NCI-H1417 (cell line): ENCODE data around the gene KRCC1.

ENCODE experiments used
- DNase-seq, 3 experiments: peaks; one replicate each; lab custom pipeline; 2025; lab: John Stamatoyannopoulos, UW

Gene KRCC1

DNA sequence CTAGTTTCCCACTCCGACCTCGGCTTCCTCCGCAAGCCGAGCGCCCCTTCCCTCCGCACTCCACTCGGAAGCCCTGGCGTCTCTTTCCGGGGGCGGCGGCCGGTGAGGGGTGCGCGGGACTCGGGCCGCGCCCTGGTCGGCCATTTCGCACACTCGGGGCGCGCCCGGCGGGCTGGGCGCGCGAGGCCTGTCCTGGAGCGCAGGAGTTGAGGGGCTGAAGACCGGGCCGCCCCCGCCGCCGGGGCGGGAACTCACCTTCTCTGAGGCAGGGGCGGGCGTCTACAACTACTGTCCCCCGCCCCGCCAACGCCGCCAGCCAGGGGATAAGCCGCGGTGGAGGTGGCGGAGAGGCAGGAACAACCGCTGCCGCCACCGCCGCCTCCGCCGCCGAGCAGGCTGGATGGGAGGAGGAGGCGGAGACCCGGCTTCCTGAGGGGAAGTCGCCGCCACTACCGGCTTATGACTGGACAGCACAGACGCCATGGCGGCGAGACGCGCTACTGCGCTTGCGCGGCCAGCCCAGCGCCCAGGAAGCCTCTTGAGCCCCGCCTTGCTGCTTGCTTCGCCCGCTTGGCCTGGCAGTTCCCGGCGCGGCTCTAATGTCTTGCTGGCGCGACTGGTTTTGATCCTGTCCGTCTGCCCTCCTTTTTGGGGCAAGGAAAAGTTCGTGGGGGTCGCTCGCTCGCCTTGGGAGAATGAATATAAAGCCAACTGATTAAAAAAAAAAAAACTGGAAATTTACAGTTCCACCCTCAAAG lies at the start of gene KRCC1:
KRCC1 (minus strand) TSS at position 413 of the 758 bp plus-strand sequence. CDS start 27,220 bp downstream, outside the sequence.
- DNase-seq: peak; percentile 85 to 93 (median 92)

DNA sequence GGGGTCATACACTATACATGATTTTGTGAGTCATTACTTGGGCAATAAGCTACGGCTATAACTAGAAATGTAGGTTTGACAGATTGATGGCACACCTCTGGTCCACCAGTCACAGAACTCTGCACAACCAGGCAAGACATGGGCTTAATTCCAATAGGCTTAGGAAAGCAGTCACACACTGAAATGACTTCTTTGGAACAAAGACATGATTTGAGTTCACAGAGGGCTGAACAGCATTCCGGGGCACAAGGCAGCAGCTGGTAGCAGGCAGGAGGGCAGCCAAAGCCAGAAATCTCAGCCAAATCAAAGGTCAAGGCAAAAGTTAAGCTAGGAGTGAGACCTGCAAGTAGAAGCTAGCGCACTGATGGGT lies 44.9 kb upstream of the KRCC1 start:
- no peak for DNase-seq

DNA sequence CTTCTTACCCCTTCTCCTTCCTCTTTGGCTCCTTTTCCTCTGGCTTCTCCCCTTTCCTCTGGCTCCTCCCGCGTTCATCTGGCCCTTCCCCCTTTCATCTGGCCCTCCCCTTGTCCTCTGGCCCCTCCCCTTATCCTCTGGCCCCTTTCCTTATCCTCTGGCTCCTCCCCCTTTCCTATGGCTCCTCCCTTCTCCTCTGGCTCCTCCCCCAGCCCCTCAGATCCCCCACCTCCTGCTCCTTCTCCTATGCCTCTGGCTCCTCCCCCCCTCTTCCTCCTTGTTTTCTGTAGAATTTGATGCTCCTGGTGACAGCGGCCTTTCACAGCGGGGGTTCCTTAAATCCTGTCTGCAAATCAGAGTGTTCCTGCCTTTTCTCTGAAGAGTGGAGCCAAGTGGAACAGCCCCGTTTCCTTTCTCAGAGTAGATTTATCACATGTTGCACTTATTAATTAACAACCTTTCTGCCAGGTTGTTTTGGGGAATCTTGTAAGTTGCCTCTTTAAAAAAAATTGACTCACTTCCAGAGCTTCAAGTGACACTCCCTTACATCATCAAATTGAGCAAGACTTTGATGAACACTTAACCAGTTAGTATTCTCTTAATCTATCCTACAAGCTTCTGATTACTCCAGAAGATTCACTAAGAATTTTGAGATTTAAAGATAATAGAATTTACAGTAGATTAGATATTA lies 44.4 kb upstream of the KRCC1 start:
- peak in 2 of 3 experiments; percentile 3 to 5 for DNase-seq

DNA sequence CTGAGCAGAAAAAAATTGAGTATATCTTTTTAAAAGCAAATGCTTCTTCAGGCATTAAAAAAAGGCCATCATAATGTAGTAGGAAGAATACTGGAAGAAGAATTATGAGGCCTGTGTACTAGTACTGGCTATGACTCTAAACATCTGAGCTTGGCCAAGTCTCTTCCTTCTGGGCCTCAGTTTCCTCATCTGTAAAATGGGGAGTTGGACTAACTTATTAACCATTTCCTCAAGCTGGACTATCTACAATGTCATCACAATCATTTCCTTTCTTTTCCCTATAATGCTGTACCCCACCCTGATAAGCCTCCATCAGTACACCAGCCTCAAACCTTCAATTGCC lies 42.9 kb upstream of the KRCC1 start:
- DNase-seq: no peak

DNA sequence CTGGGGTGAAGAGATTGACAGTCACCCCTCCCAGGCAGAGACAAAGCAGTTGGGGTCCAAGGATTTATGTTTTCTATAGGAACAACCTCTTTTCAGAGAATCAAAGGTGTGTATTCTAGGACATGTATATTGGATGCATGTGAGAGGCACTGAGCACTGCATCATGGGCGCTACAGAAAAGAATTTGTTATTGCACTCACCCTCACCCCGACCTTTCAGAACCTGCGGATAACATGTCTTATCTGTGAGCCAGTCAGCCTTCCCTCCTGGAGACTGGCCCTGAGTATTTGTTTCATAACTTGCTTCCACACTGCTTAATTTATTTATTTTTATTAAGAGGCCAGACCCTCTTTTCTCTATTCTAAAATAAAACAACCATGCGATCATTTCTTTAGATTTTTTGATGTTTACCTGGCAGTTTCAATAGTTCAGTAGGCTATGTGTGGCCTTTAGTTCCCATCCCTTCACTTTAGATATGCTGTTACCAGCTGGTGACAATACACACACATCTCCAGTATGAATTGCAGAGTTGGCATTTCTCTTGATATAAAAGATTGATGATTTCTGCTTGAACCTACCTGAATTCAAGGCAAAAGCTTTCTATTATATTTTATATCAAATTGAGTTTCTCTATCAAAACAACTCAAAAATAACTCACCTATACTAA lies 42.4 kb upstream of the KRCC1 start:
- DNase-seq: no peak

DNA sequence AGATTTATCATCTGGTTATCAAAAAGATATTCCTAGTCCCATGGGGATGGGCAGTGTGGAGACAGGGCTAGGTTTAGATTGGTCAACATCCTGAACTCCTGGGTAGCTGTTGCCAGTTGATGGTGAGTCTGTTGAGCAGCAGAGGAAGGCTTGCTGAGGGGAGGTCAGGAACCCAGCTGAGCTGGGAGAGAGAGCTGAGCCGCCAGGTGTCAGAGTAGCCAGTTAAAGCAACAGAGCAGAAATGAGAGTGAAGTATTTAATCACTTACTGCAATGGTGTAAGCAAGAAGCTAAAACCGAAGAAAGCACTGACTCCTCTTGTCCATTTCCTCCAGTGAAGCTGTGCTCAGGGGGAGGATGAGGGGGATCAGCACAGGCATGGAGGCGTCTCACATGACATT lies 41.6 kb upstream of the KRCC1 start:
- DNase-seq: no peak

DNA sequence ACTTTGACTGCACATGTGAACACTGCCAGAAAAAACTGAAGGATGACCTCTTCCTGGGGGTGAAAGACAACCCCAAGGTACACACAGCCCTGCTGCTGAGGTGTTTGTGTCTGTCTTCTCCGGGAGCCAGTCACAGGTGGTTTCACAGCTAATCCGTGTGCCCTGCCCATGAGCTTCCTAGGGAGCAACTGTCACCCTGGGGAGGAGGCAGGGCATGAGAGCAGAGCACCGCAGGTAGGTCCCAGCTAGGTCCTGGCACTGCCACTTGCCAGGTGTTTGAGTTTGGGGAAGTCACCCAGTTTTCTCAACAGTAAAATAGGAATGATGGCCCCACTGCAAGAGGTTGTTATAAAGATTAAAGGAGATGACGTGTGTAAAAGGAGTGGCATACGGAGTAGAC lies 41.1 kb upstream of the KRCC1 start:
- DNase-seq: no peak

DNA sequence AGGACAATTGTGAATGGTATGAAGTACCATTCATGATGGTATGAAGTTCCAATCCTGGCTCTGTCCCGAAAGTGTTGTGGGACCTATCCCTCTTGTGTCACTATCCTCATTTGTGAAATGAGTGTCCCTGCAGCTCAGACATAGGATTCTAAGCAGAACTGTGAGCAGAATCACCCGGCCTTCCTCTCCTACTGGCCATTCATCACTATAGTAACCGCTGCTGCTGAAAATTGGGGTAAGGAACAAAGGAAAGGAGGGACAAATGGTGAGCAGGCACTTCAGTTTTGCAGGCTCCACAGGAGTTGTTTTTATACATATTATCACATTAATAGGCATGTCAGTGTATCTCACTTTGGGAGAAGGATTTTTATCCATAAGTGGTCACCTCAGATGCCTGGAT lies 39.4 kb upstream of the KRCC1 start:
- DNase-seq: peak in 2 of 3 experiments; percentile 11 to 77

DNA sequence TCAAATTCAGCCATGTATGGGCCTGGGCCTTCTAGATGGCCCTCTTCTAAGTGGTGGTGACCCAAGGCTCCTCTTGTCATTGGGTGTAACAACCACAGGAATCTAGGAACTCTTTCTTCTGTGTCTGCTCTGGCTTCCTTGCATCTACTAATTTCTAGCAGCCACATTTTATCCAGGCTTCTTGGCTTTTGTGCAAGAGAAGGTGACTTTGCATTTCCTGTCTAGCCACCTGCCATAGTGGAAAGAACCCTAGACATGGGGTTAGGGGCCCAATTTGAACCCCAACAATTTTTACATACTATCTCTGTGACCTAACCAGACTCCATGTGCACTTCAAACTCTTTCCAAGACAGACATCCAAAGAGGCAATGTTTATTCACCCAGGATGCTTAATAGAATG lies 37.2 kb upstream of the KRCC1 start:
- DNase-seq: no peak

DNA sequence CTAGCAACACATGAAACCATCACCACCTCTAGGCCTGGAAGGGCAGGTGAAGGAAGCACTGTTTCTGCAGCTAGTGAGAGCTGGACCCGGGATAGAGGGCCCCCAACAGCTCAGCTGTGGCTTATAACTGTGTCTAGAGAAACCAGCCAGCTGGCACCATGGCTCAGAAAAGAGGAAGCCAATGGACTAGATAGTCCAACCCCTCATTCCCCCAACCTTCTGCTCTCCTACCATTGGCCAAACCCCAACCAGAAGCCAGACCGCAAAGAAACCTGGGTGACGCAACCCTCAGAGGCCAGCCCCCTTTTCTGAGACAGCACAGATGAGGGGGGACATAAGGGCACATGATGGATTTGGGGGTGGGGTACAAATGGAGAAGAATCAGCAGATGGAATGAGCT lies 36.4 kb upstream of the KRCC1 start:
- no peak for DNase-seq

DNA sequence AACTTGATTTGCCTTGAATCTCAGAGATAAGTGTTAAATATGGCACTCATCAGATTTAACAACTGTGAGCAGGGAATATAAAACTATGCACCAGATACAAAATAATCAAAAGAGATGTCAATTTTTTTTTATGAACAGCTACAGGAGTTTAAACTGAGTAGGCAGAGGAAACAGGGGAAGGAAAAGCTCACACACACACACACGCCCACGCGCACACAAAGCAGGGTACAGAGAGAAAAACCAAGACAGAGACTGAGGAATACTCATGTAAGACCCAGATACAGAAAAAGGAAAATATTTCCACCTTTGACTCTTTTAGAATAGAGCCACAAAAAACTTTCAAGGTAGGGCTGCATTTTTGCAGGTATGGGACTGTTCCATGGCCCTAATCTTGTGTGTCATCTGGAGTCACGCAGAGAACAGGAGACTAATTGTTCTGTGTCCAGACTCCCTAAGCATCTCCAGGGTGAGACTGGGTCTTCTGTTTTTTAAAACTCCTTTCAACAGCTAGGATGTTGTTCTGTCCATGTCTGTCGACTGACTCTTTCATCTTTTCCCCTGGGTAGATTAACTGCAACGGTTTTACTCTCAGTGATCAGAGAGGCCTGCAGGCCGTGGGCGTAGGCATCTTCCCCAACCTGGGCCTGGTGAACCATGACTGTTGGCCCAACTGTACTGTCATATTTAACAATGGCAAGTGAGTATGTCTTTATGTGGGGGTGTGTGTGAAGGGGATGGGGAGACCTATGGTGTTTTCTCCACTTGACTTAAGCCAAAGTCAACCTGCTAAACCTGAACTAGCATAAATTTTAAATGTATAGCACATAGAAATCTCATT lies 35.1 kb upstream of the KRCC1 start:
- DNase-seq: no peak

DNA sequence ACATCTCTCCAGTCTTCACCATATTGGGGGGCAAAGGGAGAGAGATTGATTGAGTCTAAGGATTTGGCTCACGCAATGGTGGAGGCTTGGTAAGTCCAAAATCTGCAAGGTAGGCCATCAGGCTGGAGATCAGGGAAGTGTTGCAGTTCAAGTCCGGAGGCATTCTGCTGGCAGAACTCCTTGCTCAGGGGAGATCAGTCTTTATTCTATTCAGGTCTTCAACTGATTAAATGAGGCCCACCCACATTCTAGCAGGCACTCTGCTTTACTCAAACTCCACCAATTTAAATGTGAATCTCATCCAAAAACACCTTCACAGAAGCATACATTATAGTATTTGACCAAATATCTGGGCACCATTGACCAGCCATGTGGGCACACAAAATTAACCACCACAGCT lies 33.4 kb upstream of the KRCC1 start:
- no peak for DNase-seq

DNA sequence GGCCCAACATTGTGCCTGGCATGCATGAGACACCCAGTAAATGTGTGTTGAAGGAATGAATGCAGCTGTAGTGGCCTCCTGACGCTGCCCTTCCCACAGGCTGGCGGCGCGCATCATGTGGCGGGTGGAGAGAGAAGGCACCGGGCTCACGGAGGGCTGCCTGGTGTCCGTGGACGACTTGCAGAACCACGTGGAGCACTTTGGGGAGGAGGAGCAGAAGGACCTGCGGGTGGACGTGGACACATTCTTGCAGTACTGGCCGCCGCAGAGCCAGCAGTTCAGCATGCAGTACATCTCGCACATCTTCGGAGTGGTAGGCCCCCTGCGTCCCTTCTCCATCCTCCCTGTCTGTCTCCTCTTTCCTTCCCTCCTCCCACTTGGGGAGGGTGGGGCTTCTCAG lies 32.2 kb upstream of the KRCC1 start:
- no peak for DNase-seq

DNA sequence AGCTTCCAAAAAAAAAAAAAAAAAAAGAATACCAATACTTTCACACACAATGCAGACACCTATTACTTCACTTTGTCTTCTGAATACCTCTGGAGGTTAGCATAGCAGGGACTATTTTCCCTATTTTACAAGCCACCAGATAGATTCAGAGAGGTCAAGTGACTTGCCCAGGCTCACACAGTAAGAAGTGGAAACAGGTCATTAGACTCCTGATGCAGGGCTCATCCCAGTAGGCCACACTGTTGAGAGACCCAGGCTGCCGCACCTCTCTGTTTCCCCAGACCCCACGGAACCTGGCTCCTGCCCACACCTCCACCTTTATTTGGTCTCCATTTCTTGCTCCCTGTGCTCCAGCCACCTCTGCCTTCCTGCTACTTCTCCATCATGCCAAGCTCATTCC lies 31.5 kb upstream of the KRCC1 start:
- DNase-seq: no peak

DNA sequence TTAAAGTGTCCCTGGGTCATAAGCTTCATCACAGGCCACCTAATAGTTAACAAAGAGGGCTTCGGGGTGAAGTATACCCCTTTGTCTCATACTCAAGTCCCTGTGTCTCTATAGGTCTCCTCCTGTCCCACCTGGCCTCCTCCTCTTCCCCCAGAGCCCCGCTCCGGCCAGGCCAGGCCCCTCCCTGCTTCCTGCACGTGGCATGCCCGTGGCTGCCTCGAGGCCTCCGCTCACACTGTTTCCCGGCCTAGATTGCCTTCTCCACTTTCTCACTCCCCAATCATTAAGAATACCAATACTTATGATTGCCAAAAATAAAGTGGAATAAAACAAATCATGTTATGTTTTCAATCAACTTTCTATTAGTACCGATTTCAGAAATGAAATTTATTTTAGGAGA lies 30.8 kb upstream of the KRCC1 start:
- no peak for DNase-seq

DNA sequence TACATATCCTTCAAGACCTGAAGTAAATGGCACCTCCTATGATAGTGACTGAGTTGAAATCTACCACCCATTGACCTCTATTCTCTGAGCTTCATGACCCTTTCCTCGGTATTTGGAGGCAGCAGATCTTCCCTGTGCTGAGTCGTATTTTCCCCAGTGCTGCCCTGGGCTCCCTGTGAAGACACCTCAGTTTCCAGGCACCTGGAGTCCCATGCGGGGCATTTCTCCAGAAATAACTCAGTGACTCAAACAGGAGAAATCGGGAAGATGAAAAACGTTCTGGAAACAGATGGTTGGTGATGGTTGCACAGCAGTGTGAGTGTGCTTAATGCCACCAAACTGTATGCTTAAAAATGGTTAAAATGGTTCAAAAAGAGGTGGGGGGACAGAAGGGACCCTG lies 30.0 kb upstream of the KRCC1 start:
- no peak for DNase-seq

DNA sequence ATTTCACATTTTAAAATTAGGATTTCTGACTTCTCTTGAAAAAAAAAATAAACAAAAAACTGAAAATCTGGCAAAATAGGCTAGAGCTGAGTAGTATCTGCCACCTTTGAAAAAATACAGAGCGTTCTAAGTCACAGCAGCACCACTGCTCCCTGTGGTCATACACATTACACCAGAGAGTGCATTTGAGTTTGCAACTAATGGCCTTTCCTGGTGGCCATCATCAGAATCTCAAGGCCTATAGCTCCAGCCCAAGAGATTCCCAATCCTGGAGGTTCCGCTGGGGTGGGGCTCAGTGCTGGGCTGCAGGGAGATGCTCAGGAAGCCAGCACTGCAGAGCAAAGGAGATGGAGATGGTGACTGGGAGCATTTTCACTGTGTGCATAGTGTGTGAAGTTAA lies 29.5 kb upstream of the KRCC1 start:
- DNase-seq: no peak

DNA sequence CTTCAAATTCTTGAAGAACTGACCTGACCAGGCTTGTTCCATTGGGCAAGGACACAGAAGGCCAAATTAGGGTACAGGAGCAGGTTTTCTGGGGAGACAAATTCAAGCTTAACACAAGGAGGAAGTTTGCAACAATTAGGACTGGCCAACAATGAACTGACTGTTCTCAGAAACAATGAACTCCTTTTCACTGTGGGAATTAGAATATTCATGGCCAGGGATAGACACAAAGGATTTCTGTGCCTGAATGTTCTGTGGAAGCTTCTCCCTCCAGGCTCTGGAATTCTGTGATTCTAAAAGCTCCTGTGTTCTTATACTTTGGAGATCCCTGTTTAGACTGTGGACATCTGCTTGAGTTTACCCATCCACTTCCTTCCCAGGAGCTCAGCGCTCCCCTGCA lies 27.2 kb upstream of the KRCC1 start:
- no peak for DNase-seq

DNA sequence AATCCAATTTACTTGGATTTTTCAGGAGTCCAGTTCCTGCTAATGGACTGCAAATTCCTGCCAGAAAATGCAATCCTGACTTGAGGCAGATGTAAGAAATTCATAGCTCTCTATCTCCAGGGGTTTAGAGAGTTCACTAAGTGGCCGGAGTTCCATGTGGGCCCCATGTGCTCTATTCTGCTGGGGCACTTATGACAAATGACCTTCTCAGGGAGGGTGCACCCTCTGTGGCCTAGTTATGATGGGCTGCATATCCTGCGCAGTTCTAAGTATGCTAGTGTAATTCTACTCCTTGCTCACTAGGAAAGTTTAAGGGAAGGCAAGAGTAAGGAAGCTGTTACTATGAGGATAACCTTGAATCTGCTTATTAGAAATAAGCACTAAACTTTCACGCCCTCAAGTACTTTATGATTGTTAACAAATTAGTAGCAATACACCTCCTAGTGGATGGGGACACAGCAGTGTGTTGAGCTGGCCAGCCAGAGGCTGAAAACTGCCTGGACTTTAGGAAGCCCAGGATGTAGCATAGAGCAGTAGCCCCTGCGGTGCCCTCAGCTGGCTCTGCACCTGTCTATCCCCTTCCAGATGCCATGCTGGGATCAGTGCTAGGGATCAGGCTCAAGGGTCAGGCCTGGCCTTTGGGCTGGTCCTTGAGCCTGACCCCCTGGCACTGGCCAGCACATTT lies 26.5 kb upstream of the KRCC1 start:
- no peak for DNase-seq

DNA sequence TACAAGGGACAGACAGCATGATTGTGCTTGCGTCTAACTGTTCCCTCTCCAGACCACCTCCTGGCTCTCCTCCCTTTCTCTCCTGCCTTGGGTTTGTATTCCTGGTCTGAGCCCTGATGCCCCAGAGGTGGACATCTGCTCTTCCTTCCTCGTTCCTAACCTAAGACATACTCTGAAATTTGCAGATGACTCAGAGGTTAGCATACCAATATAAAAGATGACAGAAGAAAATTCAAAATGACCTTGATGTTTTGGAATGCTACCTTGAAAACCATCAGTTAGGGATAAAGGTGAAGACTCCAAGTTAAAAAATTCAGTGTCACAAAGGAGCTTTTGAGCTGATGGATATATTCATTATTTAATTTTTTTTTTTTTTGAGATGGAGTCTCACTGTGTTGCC lies 25.0 kb upstream of the KRCC1 start:
- no peak for DNase-seq

DNA sequence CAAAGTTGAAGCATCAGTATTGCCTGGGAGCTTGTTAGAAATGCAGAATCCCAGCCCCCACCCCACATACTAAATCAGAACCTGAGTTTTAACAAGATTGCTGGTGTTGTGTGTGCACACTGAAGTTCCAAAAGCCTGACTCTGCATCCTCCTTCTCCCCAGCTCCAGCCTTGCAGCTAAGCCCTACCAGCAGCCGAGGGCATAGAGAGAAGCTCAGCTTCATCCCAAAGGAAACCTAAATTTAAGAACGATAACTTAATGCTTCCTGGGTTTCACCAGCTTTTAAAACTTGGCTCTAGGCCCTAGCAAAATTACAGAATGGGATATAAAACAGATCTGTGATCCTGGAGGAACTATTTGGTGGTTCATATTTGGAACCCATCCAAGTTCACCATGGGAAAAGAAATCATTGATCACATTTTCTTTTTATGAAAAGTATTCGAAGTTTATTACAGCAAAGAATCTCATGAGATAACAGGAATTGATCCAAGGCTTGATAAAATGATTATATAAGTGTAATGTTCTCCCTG lies 23.1 kb upstream of the KRCC1 start:
- DNase-seq: no peak

DNA sequence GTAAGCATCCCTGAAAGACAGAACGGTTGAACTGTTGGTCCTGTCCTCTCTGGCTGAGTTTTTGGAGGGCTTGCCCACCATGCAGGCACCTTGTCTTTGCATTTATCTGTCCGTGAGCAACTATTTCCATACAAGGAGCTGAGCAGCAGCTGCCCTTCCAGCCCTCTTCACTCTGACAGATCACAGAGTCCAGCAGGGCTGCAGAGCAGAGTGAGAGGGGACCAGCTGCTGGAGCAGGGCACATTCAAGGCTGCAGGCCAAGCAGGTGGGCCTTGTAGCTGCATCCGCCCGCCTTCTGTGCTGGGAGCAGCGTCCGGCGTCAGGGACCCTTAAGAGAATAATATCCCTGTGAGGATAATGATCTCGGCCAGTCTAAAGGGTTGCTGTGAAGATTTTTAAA lies 21.5 kb upstream of the KRCC1 start:
- DNase-seq: no peak
